Pericardium fibroblast (primary cell): Measurements from ENCODE around the gene PI4K2A. TPM values are rescaled to one million over a fixed set of nuclear protein-coding genes. Genes with fewer than 3 reads are reported as not detected.

Experiments used
- total RNA-seq: library from RNA; depleted of rRNA; stranded (reverse); fragments of >200 nt; gene quantifications from 2 replicates; pipeline ENCODE4 v1.2.3, GENCODE V29; 2015

The PI4K2A gene
- total RNA-seq: 20.1 and 23.7 TPM in 2 replicates

DNA sequence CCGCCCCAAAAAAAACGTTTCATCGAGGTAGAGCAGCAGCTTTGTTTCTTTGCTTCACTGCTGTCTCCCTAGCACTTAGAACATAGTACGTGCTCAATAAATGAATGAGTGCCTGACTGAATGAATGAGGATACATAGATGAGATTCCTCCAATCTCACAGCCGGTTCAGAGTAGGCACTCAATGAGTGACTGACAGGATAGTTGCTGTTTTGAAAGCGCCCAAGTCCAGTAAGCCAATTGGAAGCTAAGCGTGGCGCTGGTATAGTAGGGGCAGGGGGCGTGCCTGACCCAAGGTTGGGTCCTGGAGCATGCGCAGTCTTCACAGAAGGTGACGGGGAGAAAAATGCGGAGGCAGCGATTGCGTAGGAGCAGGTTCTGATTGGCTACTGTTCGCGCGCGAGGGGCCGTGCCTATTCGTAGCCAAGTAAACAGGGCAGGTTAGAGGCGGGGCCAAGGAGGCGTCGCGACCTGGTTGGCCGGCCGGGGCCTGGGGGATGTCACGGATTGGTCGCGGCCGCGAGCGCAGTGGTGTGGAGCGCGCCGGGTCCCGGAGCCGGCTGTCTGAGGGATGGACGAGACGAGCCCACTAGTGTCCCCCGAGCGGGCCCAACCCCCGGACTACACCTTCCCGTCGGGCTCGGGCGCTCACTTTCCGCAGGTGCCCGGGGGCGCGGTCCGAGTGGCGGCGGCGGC is at the start of gene PI4K2A:
Gene PI4K2A (plus strand): TSS at position 498 of the 694 bp plus-strand sequence. CDS start 72 bp downstream, at position 570.

DNA sequence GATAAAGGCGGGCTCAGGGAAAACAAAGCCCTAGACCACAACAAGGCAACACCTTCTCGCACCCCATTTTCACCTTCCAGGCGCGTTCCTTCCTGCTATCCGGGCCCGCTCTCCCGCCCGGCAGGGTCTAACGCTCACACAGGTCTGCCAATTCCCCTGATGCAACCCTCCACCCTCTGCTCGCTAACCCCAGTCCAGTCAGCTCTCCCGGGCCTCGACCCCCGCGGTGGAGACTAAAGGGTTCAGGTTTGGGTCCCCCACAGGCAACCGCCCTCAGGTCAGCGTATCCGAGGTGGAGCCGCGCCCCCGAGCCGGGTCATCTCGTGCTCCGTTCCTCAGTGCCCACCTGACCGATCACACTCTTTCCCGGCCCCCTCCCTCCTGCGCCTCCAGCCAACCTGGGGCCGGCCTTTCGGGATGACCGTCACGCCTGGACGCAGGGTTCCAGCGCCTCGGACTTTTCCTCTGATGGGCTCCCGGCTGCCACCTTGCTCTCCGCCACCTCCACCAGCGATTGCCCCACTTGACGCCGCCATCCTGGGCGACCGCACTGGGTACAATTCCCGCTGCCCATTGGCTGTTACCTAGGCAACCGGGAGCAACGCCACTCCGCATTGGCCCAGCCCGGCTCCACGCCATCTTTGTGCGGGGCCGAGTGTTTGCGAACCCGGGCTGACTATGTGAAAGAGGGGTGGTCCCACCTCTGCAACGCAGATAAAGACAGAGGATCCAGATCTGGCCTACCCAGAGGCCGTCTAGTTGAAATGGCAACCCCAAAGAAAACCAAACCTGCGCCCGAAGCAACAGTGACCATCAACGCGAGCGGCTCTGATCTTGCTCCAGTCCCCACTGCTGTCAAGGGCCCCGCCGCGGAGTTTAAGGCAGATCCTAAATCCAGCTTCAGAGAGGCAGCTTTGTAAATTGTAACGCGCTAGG is 7.3 kb upstream of the PI4K2A start, which contains the start of gene MORN4:
Gene MORN4 (minus strand): TSS at position 552 of the 936 bp plus-strand sequence. CDS start 13,847 bp downstream, outside the sequence.

DNA sequence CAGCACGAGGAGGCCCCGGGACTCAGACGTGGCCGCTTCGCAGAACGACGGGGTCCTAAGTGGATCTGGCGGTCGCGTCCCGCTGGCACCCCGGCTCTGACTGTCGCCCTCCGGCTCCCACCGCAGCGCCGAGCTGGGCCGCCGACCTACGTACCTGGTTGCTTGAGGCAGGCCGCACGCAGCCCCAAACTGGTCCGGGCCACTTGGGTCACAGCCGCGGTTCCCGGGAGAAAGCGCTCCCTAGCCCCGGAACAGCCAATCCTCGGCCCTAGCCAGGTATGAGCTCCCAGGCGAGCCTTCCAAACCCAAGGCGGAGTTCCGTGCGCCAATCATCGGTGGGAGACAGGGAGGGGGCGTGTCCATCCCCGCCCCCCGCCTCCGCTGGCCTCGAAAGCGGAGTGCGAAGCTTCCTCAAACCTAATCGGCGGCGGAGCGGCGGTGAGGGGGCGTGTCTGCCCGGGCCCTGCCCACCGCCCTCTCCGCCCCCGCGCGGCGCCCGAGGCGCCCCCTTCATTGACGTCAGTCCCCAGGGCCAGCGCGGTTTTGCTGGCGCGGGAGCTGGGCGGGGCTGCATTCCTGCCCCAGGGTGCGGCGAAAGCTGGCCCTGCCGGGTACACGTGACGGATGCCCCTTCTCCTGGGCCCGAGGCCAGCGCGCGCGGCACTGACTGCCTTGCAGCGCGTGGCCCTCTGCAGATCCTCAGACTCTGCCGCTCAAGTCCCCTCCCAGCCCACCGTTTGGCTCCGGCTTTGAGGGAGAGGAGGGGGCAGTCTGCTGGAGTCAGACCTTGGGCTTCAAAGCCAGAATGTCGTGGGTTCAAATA is 46.7 kb downstream of the PI4K2A start, which contains the start of gene AVPI1:
Gene AVPI1 (minus strand): TSS at position 280 of the 823 bp plus-strand sequence. CDS start 7,336 bp downstream, outside the sequence.

DNA sequence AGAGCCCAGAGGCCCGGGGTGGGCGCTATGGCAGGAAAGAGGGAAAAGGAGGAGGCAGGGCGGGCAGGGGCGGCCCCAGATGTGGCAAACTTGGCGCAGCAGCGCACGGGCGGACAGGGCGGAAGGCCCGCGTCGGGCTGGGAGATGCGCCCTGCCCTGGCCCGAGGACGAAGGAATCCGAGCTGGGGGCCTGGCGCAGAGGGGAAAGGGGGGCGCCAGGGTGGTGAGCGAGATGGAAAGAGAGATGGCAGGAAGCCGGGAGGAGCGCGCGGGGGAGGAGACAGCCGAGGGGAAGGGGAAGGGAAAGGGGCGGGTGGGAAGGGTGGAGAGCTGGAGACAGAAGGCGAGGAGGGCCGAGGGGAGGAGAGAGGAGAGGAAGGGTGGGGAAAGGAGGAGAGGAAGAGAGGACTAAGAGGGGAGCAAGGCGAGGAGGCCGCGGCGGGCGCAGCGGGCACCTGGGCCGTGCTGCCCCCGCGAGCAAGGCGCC is 72.9 kb downstream of the PI4K2A start, which contains the start of gene MARVELD1:
Gene MARVELD1 (plus strand): TSS at position 392 of the 487 bp plus-strand sequence. CDS start 147 bp downstream, outside the sequence.

Other genes starting within 250 kb of the PI4K2A start
- gene RRP12, start 239.3 kb upstream of the PI4K2A start, total RNA-seq: 5.3 and 11.1 TPM in 2 replicates
- 316 and 578 TPM in 2 replicates for gene PGAM1, start 214.5 kb upstream of the PI4K2A start, total RNA-seq
- gene EXOSC1, start 194.7 kb upstream of the PI4K2A start, total RNA-seq: 35.7 and 36.2 TPM in 2 replicates
- 25.4 and 48.2 TPM in 2 replicates for gene ZDHHC16, start 194.5 kb upstream of the PI4K2A start, total RNA-seq
- 75.6 and 88.4 TPM in 2 replicates for gene MMS19, start 142.2 kb upstream of the PI4K2A start, total RNA-seq
- gene UBTD1, start 141.7 kb upstream of the PI4K2A start, total RNA-seq: 37.8 and 52.3 TPM in 2 replicates
- 0.85 TPM in 1 of 2 replicates, not detected in the other for gene ANKRD2, start 67.9 kb upstream of the PI4K2A start, total RNA-seq
- 0.17 and 0.58 TPM in 2 replicates for gene HOGA1, start 56.3 kb upstream of the PI4K2A start, total RNA-seq
- not detected in 2 replicates for gene C10orf62, start 51.0 kb upstream of the PI4K2A start, total RNA-seq
- gene MORN4, start 7.2 kb upstream of the PI4K2A start, total RNA-seq: 3.9 and 33.7 TPM in 2 replicates
- 15.9 and 29.3 TPM in 2 replicates for gene AVPI1, start 46.6 kb downstream of the PI4K2A start, total RNA-seq
- gene MARVELD1, start 73.1 kb downstream of the PI4K2A start, total RNA-seq: 60.7 and 71.5 TPM in 2 replicates
- gene ZFYVE27, start 96.5 kb downstream of the PI4K2A start, total RNA-seq: 10.0 and 15.4 TPM in 2 replicates
- gene SFRP5, start 131.3 kb downstream of the PI4K2A start, total RNA-seq: 0.09 and 0.58 TPM in 2 replicates
- not detected in 2 replicates for gene GOLGA7B, start 209.2 kb downstream of the PI4K2A start, total RNA-seq